WI38 (cell line): ENCODE data around the gene ANKRD55.

Experiments used
- H3K4me3 ChIP-seq: 2 replicates; pipeline ENCODE4 v1.5.1; 2011; ENCODE audit warnings: low read depth, mild to moderate bottlenecking, control low read depth, low read length
- CTCF ChIP-seq: IDR thresholded peaks from 2 replicates; pipeline ENCODE4 v1.5.1; 2012; ENCODE audit warnings: low read depth, mild to moderate bottlenecking, control low read depth, low read length

ANKRD55 gene

GRCh38 chr5:56078278-56079156, 154.6 kb downstream of the ANKRD55 start:
- no peak for TF ChIP-seq CTCF
- H3K4me3 ChIP-seq, result no peak overlapping the region

GRCh38 chr5:56077796-56078233, 155.3 kb downstream of the ANKRD55 start:
- TF ChIP-seq CTCF, result no peak
- no peak overlapping the region for H3K4me3 ChIP-seq

GRCh38 chr5:56076486-56076885, 156.6 kb downstream of the ANKRD55 start:
- H3K4me3 ChIP-seq, result no peak overlapping the region
- no peak for TF ChIP-seq CTCF

- no peak overlapping the region for H3K4me3 ChIP-seq
- no peak for TF ChIP-seq CTCF
Observed at GRCh38 chr5:56075361-56075760, 157.8 kb downstream of the ANKRD55 start.

- H3K4me3 ChIP-seq, result no peak overlapping the region
- TF ChIP-seq CTCF, result no peak
Observed at GRCh38 chr5:56072863-56073766, 160.0 kb downstream of the ANKRD55 start.

GRCh38 chr5:56071470-56071869, 161.7 kb downstream of the ANKRD55 start:
- TF ChIP-seq CTCF, result no peak

More at GRCh38 chr5:56071470-56071869, 161.7 kb downstream of the ANKRD55 start:
- no peak overlapping the region for H3K4me3 ChIP-seq
